ENCODE measurements around the gene PRDX5.

DNA sequence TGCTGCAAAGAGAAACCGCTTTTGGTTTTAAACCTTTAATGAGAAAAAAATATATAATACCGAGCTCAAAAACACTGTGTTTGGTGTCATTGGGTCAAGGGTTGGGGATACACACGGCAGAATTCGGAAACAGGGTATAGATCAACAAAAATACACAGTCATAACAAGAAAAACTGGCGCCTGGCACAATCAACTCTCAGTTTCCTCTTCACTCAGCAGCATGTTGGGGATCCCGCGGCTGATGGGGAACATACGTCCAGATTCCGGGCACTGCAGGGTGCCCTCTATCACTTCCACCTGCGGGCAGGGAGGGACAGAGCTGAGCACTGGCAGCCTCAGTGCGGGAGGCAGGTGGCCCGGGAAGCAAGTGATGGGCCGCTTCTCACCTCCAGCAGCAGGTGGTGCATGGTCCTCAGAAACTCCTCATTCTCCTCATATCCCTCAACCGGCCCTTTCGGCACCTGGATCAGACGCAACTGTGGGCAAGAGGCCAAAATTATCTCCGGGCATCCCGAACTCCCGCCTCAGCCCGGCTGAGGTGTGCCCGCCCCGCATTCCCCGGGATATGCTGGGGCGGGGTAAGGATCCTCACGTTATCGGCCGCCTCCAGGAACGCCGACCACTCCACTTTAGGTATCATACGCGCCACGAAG, 1.1 kb upstream of the PRDX5 start:
- TF ChIP-seq, protein P1, sequence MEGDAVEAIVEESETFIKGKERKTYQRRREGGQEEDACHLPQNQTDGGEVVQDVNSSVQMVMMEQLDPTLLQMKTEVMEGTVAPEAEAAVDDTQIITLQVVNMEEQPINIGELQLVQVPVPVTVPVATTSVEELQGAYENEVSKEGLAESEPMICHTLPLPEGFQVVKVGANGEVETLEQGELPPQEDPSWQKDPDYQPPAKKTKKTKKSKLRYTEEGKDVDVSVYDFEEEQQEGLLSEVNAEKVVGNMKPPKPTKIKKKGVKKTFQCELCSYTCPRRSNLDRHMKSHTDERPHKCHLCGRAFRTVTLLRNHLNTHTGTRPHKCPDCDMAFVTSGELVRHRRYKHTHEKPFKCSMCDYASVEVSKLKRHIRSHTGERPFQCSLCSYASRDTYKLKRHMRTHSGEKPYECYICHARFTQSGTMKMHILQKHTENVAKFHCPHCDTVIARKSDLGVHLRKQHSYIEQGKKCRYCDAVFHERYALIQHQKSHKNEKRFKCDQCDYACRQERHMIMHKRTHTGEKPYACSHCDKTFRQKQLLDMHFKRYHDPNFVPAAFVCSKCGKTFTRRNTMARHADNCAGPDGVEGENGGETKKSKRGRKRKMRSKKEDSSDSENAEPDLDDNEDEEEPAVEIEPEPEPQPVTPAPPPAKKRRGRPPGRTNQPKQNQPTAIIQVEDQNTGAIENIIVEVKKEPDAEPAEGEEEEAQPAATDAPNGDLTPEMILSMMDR (IDR thresholded peaks at IDR 0.05 in 2 of 3, conservative IDR thresholded peaks at IDR 0.05 in 1 of 3; ENCODE audit: control insufficient read depth in 2 of 3, extremely low read depth in 1 of 3, insufficient read depth in 1 of 3, low read depth in 3 of 3, low read length in 3 of 3) = peak; percentile 25 to 32 (median 29); a peak in 3 of 6 replicates
- TF ChIP-seq, protein P2, sequence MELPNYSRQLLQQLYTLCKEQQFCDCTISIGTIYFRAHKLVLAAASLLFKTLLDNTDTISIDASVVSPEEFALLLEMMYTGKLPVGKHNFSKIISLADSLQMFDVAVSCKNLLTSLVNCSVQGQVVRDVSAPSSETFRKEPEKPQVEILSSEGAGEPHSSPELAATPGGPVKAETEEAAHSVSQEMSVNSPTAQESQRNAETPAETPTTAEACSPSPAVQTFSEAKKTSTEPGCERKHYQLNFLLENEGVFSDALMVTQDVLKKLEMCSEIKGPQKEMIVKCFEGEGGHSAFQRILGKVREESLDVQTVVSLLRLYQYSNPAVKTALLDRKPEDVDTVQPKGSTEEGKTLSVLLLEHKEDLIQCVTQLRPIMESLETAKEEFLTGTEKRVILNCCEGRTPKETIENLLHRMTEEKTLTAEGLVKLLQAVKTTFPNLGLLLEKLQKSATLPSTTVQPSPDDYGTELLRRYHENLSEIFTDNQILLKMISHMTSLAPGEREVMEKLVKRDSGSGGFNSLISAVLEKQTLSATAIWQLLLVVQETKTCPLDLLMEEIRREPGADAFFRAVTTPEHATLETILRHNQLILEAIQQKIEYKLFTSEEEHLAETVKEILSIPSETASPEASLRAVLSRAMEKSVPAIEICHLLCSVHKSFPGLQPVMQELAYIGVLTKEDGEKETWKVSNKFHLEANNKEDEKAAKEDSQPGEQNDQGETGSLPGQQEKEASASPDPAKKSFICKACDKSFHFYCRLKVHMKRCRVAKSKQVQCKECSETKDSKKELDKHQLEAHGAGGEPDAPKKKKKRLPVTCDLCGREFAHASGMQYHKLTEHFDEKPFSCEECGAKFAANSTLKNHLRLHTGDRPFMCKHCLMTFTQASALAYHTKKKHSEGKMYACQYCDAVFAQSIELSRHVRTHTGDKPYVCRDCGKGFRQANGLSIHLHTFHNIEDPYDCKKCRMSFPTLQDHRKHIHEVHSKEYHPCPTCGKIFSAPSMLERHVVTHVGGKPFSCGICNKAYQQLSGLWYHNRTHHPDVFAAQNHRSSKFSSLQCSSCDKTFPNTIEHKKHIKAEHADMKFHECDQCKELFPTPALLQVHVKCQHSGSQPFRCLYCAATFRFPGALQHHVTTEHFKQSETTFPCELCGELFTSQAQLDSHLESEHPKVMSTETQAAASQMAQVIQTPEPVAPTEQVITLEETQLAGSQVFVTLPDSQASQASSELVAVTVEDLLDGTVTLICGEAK (IDR thresholded peaks at IDR 0.05; ENCODE audit: borderline replicate concordance) = no peak
- TF ChIP-seq BHLHE40 (IDR thresholded peaks at IDR 0.05; ENCODE audit: borderline replicate concordance in 1 of 2, low read depth in 2 of 2, low read length in 1 of 2) (no peak), POLR2A (IDR thresholded peaks at IDR 0.05; ENCODE audit: low read depth, low read length) (no peak)

Data from GM12878 (cell line).